WERI-Rb-1 (cell line): ENCODE data around the gene PPP1R12A.

ENCODE experiments used
- DNase-seq: peaks from one replicate; pipeline ENCODE4 v3.0.0-alpha.2; 2020
- H3K27ac ChIP-seq: fragments of 250-450 bp; sonication (Bioruptor Pico); 2 replicates; pipeline ENCODE4 v1.5.1; 2020; ENCODE audit warnings: mild to moderate bottlenecking, moderate library complexity
- H3K27me3 ChIP-seq: fragments of 250-450 bp; sonication (Bioruptor Pico); 2 replicates; pipeline ENCODE4 v1.5.1; 2021; ENCODE audit warnings: mild to moderate bottlenecking, low read depth, moderate library complexity; ENCODE audit not compliant: insufficient read depth, severe bottlenecking
- H3K36me3 ChIP-seq: fragments of 250-450 bp; sonication (Bioruptor Pico); 2 replicates; pipeline ENCODE4 v1.5.1; 2020; ENCODE audit warnings: mild to moderate bottlenecking, moderate library complexity
- H3K4me3 ChIP-seq: 2 replicates; pipeline ENCODE4 v1.5.1; 2011; ENCODE audit warnings: low read depth, mild to moderate bottlenecking, control low read depth, low read length
- H3K9me3 ChIP-seq: fragments of 250-450 bp; sonication (Bioruptor Pico); 2 replicates; pipeline ENCODE4 v1.5.1; 2021; ENCODE audit warnings: mild to moderate bottlenecking, moderate library complexity; ENCODE audit not compliant: severe bottlenecking
- CTCF ChIP-seq: IDR thresholded peaks from 2 replicates; pipeline ENCODE4 v1.5.1; 2011; ENCODE audit warnings: low read depth, mild to moderate bottlenecking, control low read depth, inconsistent platforms, low read length

The PPP1R12A gene

GRCh38 chr12:79933532-79934264, 1.2 kb downstream of the PPP1R12A start:
- DNase-seq: no peak
- no peak for TF ChIP-seq CTCF
- Histone ChIP-seq H3K27ac (peak overlapping the region; percentile 92), H3K4me3 (peak overlapping the region; percentile 98), H3K27me3 (no peaks in the 10 kb centered on the region), H3K9me3 (no peaks in the 10 kb centered on the region), H3K36me3 (peaks cover 7% of the 10 kb centered on the region; the same call in 1 of the 2 replicates)

DNA sequence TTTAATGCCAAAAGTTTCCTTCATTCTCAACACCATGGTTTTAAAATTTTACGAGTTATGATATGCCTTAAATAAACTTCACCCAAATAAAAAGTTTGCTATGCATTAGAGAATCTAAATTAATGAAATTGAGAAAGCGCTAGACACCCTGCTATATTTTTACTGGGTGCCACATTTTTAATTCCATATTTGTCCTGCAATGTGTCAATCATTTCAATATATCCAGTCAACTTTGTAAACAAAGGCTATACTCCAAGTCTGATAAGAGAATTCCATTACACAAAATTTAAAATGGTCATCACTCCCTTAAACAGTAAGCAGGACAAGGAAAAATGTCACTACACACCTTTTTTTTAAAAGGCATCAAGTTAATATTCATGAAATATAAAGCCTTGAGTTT, 1.9 kb downstream of the PPP1R12A start:
- Histone ChIP-seq H3K27me3 (no peaks in the 10 kb centered on the region), H3K27ac (no peak overlapping the region), H3K9me3 (no peaks in the 10 kb centered on the region), H3K36me3 (peaks cover 7% of the 10 kb centered on the region; the same call in 1 of the 2 replicates), H3K4me3 (peak overlapping the region; percentile 98)
- no peak for DNase-seq
- TF ChIP-seq CTCF: no peak

DNA sequence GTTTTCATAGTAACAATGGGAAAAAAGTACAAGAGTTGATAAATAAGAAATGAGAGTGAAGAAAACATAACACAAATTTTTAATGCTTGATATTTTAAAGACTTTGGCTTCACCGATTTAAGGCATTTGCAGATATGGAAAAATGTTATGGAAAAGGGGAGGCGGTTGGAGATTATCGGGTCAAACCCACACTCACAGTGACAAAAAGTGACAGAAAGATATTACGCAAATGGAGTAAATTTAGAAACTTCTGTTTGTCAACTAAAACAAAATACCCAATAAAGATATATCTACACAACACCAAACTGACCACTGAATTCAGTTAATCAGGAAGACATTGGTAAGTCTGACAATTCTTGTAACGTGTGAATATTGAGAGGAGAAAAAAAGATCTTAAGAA, 2.5 kb downstream of the PPP1R12A start:
- H3K27me3 ChIP-seq: no peaks in the 10 kb centered on the region
- DNase-seq: no peak
- no peak overlapping the region for H3K27ac ChIP-seq

GRCh38 chr12:79929065-79929464, 5.8 kb downstream of the PPP1R12A start:
- no peak for DNase-seq
- no peak for TF ChIP-seq CTCF
- Histone ChIP-seq H3K27ac (no peak overlapping the region), H3K9me3 (no peaks in the 10 kb centered on the region), H3K27me3 (no peaks in the 10 kb centered on the region), H3K4me3 (no peak overlapping the region), H3K36me3 (no peaks in the 10 kb centered on the region; the same call in 1 of the 2 replicates)

More for the DNA sequence above, 2.5 kb downstream of the PPP1R12A start:
- Histone ChIP-seq H3K36me3 (peaks cover 7% of the 10 kb centered on the region; the same call in 1 of the 2 replicates), H3K9me3 (no peaks in the 10 kb centered on the region), H3K4me3 (no peak overlapping the region)
- TF ChIP-seq CTCF: no peak

GRCh38 chr12:79927772-79928474, 7.0 kb downstream of the PPP1R12A start:
- H3K27me3 ChIP-seq: no peaks in the 10 kb centered on the region
- no peaks in the 10 kb centered on the region for H3K9me3 ChIP-seq
- no peak overlapping the region for H3K4me3 ChIP-seq
- H3K27ac ChIP-seq: no peak overlapping the region
- DNase-seq: no peak
- H3K36me3 ChIP-seq: no peaks in the 10 kb centered on the region
- no peak for TF ChIP-seq CTCF
